HG02678 (cell line): ENCODE results near the gene TRHDE.
A peak's percentile ranks its signal among the peaks of the same experiment; 100 is the strongest.

ENCODE experiments used
- ATAC-seq: cut with Tn5 transposase; IDR thresholded peaks from one replicate; pipeline ENCODE4 v1.9.1; 2021; ENCODE audit warnings: mild to moderate bottlenecking, moderate library complexity; ENCODE audit not compliant: unreplicated experiment

Gene TRHDE

DNA sequence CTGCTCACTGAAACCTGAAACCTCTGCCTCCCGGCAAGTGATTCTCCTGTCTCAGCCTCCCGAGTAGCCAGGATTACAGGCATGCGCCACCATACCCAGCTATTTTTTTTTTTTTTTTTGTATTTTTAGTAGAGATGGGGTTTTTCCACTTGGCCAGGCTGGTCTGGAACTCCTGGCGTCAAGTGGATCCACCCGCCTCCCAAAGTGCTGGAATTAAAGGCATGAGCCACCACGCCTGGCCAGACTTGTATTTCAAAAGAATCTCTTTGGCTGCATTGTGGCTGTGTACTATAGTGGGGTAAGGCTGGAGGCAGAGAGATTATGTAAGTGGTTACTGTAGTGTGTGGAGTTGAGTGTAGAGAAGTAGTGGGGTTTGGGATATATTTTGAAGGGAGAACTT is 35.1 kb downstream of the TRHDE start:
- ATAC-seq: no peak

GRCh38 chr12:72311946-72312345 is 39.8 kb downstream of the TRHDE start:
- no peak for ATAC-seq

GRCh38 chr12:72313806-72314205 is 41.6 kb downstream of the TRHDE start:
- ATAC-seq: no peak

DNA sequence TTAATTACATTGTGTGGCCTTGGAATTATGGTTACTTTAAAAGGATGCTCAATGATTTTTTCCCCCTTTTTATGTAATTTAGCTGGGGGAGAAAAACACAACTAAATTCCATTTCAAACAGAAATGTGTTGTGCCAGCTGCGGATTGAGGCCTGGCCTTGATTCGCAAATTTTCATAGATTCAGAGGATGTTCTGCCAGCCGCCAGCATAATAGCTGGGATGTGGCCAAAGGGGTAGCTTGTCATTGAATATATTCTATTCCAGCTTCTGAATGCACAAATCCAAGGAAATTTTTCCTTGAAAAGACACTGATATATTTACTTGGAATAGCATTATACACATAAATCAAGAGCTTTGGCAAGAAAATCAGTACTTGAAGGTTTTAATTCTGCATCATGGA is 43.7 kb downstream of the TRHDE start:
- ATAC-seq: no peak

GRCh38 chr12:72318341-72318740 is 46.2 kb downstream of the TRHDE start:
- ATAC-seq: no peak

DNA sequence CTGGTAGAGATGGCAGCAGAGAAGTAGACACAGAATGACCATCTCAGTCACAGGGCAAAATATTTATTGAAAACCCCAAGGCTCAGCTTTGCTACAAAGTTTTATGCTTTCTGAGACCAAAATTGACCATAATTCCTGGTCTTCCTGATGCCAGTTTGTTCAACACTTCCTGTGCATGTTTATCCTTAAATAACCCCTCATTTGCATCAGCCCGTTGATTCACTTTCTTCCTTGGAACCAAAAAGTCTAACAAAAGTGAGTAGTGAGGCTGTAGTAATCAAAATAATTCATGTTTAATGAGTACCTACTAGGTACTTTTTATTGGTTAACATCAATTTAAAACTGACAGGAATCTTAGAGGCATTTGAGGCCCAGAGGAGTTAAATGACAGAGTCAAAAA is 51.7 kb downstream of the TRHDE start:
- ATAC-seq: no peak

- no peak for ATAC-seq
Observed at GRCh38 chr12:72330301-72330700, 58.1 kb downstream of the TRHDE start.

- ATAC-seq: no peak
Observed at GRCh38 chr12:72330784-72331183, 58.6 kb downstream of the TRHDE start.

- ATAC-seq: no peak
Observed at GRCh38 chr12:72337382-72337781, 65.2 kb downstream of the TRHDE start.

DNA sequence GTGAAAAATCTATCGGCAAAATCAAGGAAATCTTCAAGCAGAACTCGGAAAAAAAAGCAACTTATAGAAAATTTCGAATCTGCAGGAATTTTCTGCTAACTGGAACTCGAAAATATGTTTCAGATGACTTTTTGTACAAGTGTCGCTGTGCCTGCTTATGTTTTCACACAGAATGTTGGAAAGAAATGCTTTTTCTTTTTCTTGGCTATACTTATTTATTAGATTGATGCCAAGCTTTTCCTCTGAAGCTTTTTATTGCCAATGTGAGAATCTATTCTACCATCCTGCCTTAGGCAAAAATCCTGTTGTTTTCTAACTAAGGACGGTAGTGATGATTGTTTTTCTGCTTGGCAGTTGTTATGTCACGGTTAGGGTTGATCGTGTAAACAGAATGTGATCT is 65.8 kb downstream of the TRHDE start:
- ATAC-seq: no peak

DNA sequence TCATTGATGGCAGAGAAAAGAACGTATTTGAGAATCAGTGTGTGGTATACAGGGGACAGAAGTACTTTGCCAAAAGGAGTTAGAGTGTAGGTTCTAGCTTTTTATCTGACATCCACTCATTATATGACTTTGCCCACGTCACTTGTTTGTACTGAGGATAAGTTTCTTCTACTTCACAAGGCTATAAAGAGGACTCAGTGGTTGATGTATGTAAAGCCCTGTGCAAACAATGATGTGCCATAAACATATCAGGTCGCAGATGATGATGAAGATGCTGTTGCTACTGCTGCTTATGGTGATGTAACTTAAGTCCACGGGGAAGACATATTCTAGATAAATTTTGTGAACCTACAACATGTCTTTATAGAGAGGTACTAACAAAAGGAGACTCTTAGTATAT is 66.3 kb downstream of the TRHDE start:
- ATAC-seq: no peak

- peak; percentile 94 for ATAC-seq
Observed at GRCh38 chr12:72346363-72346944, 74.3 kb downstream of the TRHDE start.

- ATAC-seq: no peak
Observed at GRCh38 chr12:72349491-72349890, 77.3 kb downstream of the TRHDE start.

DNA sequence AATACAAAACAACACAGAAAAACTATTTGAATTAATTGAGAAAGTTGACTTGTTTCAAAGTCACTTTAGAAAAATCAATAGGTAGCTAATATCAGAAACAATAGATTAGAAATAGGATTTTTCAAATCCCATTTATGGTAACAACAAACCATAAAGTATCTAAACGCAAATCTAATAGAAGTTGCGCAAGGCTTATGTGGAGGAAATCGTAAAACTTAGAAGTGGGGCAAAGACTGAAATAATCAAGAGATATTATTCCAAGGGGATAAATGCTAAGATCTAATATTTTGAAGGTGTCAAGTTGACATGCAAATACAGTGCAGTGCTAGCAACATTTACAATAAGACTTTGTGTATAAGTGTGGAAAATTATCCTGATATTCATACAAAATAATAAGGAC is 87.2 kb downstream of the TRHDE start:
- ATAC-seq: no peak

DNA sequence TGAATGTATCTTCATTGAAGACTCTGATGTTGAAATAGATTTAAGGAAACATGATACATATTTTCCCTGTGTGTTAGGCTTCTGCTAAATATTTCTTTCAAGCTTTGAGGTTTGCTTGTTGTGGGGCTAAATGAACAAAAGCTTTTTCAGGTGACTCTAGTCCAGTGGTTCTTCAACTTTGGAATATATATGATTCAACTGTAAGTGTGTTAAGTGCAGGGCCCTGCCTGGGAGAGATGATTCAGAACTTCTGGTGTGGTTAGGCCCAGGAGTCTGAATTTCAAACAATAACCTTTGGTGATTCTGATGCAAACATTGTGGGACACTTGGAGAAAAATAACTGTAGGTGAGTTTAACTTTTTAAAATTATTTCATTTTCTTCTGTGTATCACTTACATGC is 93.0 kb downstream of the TRHDE start:
- no peak for ATAC-seq

- ATAC-seq: no peak
Observed at GRCh38 chr12:72366255-72366654, 94.1 kb downstream of the TRHDE start.

DNA sequence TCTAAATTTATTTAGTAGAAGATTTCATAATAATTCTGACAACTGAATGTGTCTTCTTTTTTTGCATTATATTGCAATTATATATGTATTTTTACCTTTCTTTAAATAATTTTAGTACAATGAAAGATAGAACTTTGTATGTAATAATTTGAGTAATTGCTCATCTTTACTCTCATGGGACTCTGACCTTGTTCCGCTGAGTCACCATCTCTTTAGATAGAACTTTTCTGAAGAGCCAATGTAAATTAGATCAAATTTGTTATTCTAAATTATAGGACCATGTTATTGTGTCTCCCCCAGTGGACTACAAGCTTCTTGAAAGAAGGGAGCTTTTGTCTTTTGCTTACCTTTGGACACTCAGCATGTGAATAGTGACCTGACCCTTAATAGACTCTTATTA is 96.1 kb downstream of the TRHDE start:
- ATAC-seq: no peak

GRCh38 chr12:72368719-72369422 is 96.7 kb downstream of the TRHDE start:
- no peak for ATAC-seq

GRCh38 chr12:72369423-72369959 is 97.3 kb downstream of the TRHDE start:
- ATAC-seq: no peak

GRCh38 chr12:72380441-72380840 is 108.3 kb downstream of the TRHDE start:
- no peak for ATAC-seq

DNA sequence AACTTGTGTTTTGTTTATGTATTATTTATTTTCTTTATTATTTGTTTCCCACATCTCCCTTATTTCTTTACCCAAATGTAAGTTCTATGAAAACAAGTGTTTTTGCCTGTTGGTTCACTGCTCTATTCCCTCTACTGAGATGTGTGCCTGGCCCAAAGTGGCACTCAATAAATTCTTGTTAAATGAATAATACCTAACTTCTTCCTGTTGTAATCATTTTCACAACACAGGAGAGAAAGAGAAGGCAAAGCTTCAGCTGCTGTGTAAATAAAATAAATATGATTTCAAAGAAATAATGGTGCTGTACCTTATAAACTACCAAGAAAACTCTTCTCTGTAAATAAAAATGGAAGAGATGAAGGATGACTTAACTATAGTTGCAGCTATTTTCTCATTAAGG is 116.2 kb downstream of the TRHDE start:
- no peak for ATAC-seq

GRCh38 chr12:72390146-72390545 is 118.0 kb downstream of the TRHDE start:
- no peak for ATAC-seq

DNA sequence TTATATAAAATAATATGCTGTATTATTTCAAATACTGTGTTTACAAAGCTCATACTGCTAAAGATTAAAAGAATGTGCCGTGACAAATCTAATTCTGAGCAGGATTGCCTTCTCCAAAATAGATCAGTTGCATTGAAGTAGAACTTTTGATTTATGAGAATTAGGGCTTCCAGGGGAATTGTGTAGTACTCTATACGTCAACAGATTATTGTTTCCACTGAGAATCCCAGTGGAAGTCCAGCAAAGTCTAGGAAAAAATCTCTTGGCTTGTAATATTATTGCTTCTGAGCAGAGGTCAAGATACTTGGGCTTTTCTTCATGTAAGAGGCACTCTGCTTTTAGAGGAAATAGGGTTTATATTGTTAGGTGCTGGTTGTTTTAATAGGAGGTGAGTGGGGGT is 133.9 kb downstream of the TRHDE start:
- ATAC-seq: no peak
